Muscle layer of colon (tissue), 2 donors: ENCODE results near the gene S100A2.
"Not testable (repeated sequence)": the region's sequence is repeated elsewhere in the genome, so short reads cannot be mapped to it uniquely, and the experiment has no call there.

Experiments
- H3K27ac ChIP-seq: one replicate; pipeline ENCODE4 v1.7.0; 2013; ENCODE audit warnings: low read depth, mild to moderate bottlenecking, low read length, moderate library complexity
- H3K27me3 ChIP-seq, 2 donors: one replicate each; pipeline ENCODE4 v1.7.0; 2013; ENCODE audit warnings: low read length in 2 of 2, mild to moderate bottlenecking in 2 of 2; ENCODE audit not compliant: insufficient read depth in 2 of 2, control insufficient read depth in 1 of 2
- H3K36me3 ChIP-seq: one replicate; pipeline ENCODE4 v1.7.0; 2013; ENCODE audit warnings: mild to moderate bottlenecking, low read length; ENCODE audit not compliant: insufficient read depth
- H3K4me1 ChIP-seq: one replicate; pipeline ENCODE4 v1.7.0; 2013; ENCODE audit warnings: mild to moderate bottlenecking, low read length; ENCODE audit not compliant: insufficient read depth
- H3K4me3 ChIP-seq, 2 donors: one replicate each; pipeline ENCODE4 v1.7.0; 2013; ENCODE audit warnings: low read length in 2 of 2, low read depth in 1 of 2, mild to moderate bottlenecking in 1 of 2, moderate library complexity in 1 of 2
- H3K9ac ChIP-seq: one replicate; pipeline ENCODE4 v1.7.0; 2013; ENCODE audit warnings: low read length
- H3K9me3 ChIP-seq: one replicate; pipeline ENCODE4 v1.7.0; 2013; ENCODE audit warnings: mild to moderate bottlenecking, low read length
- donor health status: abdominal sarcoma.
- donor health status: Adenocarcinoma of cecum.

The S100A2 gene

DNA sequence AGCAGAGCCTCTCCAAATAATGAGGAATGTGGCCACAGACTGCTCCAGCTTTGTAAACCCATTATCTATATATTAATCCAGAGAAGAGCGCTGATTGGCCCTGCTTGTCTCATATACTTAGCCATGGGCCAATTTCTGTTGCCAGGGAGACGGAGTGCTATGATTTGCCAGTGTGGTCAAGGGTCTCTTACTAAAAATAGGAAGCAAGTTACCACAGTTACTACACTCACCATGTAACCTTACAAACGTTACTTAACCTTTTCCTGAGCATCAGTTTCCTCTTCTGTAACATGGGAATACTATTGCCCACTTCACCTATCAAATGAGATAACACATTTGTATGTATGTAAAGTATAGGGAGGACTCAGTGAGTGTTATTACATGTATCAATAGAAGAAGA lies 7.7 kb upstream of the S100A2 start:
- Histone ChIP-seq H3K27ac (no peak overlapping the region), H3K9me3 (no peaks in the 10 kb centered on the region), H3K4me1 (peaks cover 11% of the 10 kb centered on the region), H3K4me3 (no peak overlapping the region), H3K36me3 (no peaks in the 10 kb centered on the region), H3K27me3 (no peaks in the 10 kb centered on the region), H3K9ac (no peak overlapping the region)

DNA sequence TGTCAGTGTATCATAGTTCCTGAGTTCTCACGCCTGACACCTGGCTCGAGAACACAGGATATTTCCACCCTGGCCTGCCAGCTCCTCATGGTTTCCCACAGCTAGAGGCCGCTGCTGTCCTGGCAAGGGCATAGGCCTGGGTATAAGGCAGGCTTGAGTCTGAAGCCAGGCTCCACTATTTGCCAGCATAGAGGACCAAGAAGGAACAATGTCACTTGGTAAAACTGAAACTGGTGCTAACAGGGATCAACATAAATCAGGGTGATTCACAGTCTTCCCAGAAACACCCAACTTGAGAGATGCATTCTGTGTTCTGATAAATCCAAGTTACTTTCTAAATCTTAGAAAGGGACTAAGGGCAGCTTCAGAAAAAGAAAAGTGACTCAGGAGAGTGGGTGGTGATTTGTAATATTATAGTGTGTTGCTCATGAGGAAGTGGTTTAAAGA lies 6.9 kb upstream of the S100A2 start:
- Histone ChIP-seq H3K4me1 (peaks cover 19% of the 10 kb centered on the region), H3K4me3 (no peak overlapping the region), H3K9ac (no peak overlapping the region), H3K27me3 (no peaks in the 10 kb centered on the region), H3K36me3 (no peaks in the 10 kb centered on the region), H3K27ac (no peak overlapping the region), H3K9me3 (no peaks in the 10 kb centered on the region)

DNA sequence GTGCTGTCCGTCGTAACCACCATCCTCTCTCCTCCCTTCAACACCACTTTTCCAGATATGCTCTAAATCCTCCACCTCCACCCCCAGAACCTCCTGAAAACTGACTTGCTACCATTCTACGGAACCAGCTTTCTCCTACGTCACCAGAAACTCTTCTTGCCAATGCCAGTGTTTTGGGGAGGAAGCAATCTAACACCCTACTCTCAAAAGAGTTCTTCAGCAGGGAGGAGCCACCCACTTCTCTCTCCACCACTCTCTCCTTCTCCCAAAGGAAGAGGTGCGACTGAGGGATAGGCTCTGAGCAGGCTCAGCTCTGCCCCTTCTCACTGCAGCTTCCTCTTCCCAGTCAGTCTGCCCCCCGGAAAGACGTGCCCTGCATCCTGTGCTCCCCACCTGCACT lies 6.1 kb upstream of the S100A2 start:
- Histone ChIP-seq H3K4me1 (peaks cover 25% of the 10 kb centered on the region), H3K4me3 (no peak overlapping the region), H3K36me3 (no peaks in the 10 kb centered on the region), H3K9me3 (no peaks in the 10 kb centered on the region), H3K27ac (no peak overlapping the region), H3K9ac (no peak overlapping the region), H3K27me3 (no peaks in the 10 kb centered on the region)

DNA sequence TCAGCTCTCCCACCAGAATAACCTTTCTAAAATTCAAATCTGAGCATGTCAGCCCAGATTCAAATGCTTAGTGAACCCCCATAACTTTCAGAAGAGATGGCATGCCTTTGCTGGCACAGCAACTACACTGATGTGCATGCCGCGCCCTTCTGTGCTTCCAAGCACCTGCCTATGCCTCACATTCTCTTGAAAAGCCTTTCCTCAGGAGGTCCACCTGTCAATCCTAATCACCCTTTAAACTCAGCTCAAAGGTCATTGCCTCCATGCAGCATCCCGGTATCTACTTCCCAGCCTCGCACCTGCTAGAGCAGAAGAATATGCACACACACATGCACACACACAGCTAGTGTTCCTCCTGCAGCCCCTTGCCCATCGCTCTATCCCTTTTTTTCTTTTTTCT lies 5.2 kb upstream of the S100A2 start:
- no peak overlapping the region for H3K4me3 ChIP-seq
- H3K9ac ChIP-seq, result no peak overlapping the region
- H3K36me3 ChIP-seq, result no peaks in the 10 kb centered on the region
- H3K9me3 ChIP-seq, result no peaks in the 10 kb centered on the region
- peaks cover 34% of the 10 kb centered on the region for H3K4me1 ChIP-seq
- H3K27ac ChIP-seq, result no peak overlapping the region
- no peaks in the 10 kb centered on the region for H3K27me3 ChIP-seq

- no peak overlapping the region for H3K9ac ChIP-seq
- no peaks in the 10 kb centered on the region for H3K36me3 ChIP-seq
These were observed 3.8 kb upstream of the S100A2 start for GRCh38 chr1:153569465-153569864.

GRCh38 chr1:153568367-153569099 lies 2.9 kb upstream of the S100A2 start:
- Histone ChIP-seq H3K4me3 (peak overlapping the region; percentile 28 to 75), H3K27ac (peak overlapping the region; percentile 45), H3K27me3 (no peaks in the 10 kb centered on the region), H3K9ac (peak overlapping the region; percentile 35), H3K36me3 (no peaks in the 10 kb centered on the region), H3K4me1 (peaks cover 41% of the 10 kb centered on the region), H3K9me3 (no peaks in the 10 kb centered on the region)

More at GRCh38 chr1:153569465-153569864, 3.8 kb upstream of the S100A2 start:
- Histone ChIP-seq H3K9me3 (no peaks in the 10 kb centered on the region), H3K27me3 (no peaks in the 10 kb centered on the region), H3K4me1 (peaks cover 41% of the 10 kb centered on the region), H3K4me3 (no peak overlapping the region), H3K27ac (no peak overlapping the region)

GRCh38 chr1:153567621-153568366 lies 2.1 kb upstream of the S100A2 start:
- H3K9ac ChIP-seq, result peak overlapping the region; percentile 35
- H3K36me3 ChIP-seq, result no peaks in the 10 kb centered on the region
- peak overlapping the region; percentile 28 to 75 for H3K4me3 ChIP-seq
- peaks cover 37% of the 10 kb centered on the region for H3K4me1 ChIP-seq
- no peaks in the 10 kb centered on the region for H3K9me3 ChIP-seq
- no peaks in the 10 kb centered on the region for H3K27me3 ChIP-seq
- H3K27ac ChIP-seq, result peak overlapping the region; percentile 45

- Histone ChIP-seq H3K4me3 (peak overlapping the region in 1 of 2 donors; percentile 20), H3K27me3 (no peaks in the 10 kb centered on the region), H3K4me1 (peaks cover 36% of the 10 kb centered on the region), H3K9ac (peak overlapping the region; percentile 11), H3K9me3 (no peaks in the 10 kb centered on the region), H3K27ac (peak overlapping the region; percentile 84), H3K36me3 (no peaks in the 10 kb centered on the region)
These were observed 1.0 kb upstream of the S100A2 start for GRCh38 chr1:153566414-153567371.

DNA sequence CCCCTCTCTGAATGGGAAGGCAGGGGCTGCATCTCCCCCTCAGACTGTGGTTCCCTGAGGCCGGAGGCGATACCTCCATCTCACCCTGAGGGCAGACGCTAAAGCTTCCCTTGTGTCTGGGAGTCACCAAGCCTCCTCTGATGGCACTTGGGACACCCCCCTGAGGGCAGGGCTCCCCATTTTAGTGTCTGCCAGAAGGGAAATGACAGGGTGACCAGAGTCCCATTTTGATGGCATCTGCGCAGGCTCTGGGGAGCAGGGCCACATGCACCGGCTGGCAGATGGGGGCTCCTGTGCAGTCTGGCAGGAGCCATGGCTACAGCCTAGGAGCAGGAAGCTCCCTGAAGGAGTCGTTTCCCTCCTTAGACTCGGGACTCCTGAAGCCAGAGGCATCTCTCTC lies 1.7 kb downstream of the S100A2 start:
- Histone ChIP-seq H3K27ac (no peak overlapping the region), H3K9ac (no peak overlapping the region), H3K36me3 (no peaks in the 10 kb centered on the region), H3K4me1 (peaks cover 36% of the 10 kb centered on the region), H3K4me3 (no peak overlapping the region), H3K27me3 (no peaks in the 10 kb centered on the region), H3K9me3 (no peaks in the 10 kb centered on the region)

DNA sequence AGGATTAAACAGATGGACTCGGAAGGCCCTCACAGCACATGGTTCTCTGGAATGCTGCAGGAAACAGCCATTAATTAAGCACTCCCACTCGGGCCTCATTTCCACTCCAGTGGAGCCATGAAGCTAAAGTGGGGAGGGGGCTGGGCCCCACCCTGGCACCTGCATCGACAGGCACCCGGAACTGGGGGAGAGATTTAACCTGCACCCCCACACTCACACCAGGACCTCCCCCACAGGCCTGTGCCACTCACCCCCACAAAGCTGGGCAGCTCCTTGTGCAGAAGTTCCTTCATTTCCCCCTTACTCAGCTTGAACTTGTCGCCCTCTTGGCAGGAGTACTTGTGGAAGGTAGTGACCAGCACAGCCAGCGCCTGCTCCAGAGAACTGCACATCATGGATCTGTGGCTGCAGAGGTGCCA lies 2.2 kb downstream of the S100A2 start:
- H3K9ac ChIP-seq, result no peak overlapping the region
- no peak overlapping the region for H3K4me3 ChIP-seq
- peaks cover 32% of the 10 kb centered on the region for H3K4me1 ChIP-seq

DNA sequence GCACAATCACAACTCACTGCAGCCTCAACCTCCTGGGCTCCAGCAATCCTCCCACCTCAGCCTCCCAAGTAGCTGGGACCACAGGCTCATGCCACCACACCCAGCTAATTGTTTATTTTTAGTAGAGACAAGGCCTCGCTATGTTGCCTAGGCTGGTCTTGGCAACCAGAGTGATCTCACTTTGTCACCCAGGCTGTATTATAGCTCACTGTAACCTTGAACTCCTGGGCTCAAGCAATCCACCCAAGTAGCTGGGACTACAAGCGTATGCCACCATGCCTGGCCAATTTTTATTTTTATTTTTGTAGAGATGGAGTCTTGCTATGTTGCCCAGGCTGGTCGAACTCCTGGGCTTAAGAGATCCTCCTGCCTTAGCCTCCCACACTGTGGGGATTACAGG lies 3.6 kb downstream of the S100A2 start:
- H3K27ac ChIP-seq, H3K9ac ChIP-seq, H3K9me3 ChIP-seq, H3K4me3 ChIP-seq, H3K36me3 ChIP-seq, H3K27me3 ChIP-seq: not testable (repeated sequence)
- peaks cover 19% of the 10 kb centered on the region for H3K4me1 ChIP-seq

More for the DNA sequence above, 2.2 kb downstream of the S100A2 start:
- Histone ChIP-seq H3K36me3 (no peaks in the 10 kb centered on the region), H3K27me3 (no peaks in the 10 kb centered on the region), H3K27ac (no peak overlapping the region), H3K9me3 (no peaks in the 10 kb centered on the region)
